Fibroblast of skin of left quadriceps (primary cell): ENCODE results near the gene AATF.
A peak's percentile ranks its signal among the peaks of the same experiment; 100 is the strongest.
"Not testable (repeated sequence)": the region's sequence is repeated elsewhere in the genome, so short reads cannot be mapped to it uniquely, and the experiment has no call there.

Source experiments
- DNase-seq, 2 experiments: peaks; one replicate each; pipeline ENCODE4 v3.0.0-alpha.2; 2013; ENCODE audit warnings: low read depth in 2 of 2

Gene AATF

DNA sequence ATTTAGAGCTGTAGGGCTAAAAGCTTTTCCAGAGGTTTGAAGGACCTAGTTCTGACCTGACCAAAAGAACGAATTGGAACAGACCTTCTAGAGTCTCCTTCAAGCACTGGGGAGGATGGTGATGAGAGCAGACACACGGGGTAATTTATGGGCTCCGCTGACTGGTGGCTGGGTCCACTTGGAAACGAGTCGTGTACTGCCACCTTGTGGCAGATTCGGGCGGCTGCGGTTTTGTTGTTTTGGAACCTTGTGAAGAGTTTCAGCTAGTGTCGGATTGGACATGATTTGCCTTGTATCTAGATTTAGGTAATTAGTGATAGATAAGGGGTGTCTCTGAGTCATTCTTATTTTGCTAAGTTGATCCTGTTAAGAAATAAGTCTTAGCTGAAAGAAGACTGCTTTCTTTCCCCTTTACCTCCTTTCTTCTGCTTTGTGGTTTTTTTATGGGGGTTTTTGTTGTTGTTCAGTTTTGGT is 98.9 kb downstream of the AATF start:
- peak; percentile 67 to 70 for DNase-seq

DNA sequence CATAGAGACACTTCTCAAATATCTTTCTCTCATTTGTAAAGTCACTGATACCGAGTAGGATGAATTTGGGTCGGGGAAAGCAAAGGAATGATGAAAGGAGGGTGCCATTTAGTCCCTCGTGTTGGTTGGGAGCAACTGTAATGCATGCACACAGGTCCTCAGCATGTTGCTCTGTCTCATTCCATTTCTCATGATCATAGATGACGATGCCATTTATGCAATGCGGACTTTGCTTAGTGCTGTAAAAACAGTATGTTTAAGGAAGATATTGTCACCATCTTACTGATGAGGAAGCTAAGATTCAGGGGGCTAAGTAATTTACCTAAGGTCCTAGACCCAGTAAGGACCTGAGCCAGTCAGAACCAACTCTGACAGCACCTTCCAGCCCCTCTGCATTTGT is 100.1 kb downstream of the AATF start:
- DNase-seq: no peak

- no peak for DNase-seq
These were observed 102.2 kb downstream of the AATF start for GRCh38 chr17:37050920-37051319.

DNA sequence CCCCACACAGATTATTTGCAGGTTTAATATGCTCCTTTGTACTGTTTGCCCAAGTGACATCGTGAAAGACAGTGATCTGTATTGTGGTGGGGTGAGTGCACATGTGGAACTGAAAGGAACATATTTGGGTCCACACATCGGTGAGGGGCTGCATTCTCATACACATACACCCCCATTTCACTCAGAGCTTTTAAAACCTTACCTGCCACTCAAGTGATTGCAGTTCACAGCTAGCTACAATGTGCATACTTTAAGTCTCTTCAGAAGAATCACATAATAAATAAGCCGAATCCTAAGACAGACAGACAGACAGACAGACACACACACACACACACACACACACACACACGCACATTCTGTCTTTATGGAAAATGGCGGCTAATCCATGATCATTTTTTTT is 102.6 kb downstream of the AATF start:
- DNase-seq: no peak

DNA sequence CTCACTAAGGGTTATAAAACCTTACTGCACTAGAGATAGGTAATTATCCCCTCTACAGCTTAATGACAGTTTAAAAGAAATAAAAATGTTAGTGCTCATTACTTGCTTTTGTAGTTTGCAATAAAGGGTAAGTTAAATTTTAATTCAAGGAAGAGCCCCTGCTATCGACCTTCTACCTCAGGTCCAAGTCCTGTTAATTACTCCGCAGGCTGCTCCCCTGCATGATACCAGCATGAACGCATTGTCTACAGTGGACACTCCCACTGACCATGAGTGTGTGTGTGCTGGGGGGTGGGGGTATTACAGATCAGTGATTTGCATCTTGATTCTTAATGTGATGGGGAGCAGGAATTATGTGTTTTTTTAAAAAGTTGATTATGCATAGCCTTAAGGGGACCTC is 103.1 kb downstream of the AATF start:
- no peak for DNase-seq

- DNase-seq: no peak
These were observed 103.7 kb downstream of the AATF start for GRCh38 chr17:37052450-37052849.

- no peak for DNase-seq
These were observed 106.1 kb downstream of the AATF start for GRCh38 chr17:37054894-37055293.

DNA sequence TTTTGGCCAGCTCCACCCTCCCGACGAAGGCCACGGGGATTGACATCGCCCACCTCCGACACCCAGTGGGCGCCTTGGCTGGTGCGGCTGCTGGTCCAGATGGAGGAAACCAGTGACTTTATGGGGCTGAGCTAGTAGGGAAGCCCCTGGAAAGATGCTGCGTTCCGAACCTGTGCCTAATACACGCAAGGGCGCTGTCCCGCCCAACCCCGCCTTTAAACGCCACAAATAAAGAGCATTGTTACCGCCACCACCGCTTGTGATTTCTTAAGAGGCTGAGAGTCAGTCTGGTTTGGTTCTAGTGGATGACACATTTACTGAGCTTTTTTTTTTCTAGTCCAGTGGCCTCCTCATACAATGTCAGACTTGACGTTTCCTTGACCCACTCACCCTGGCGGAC is 107.9 kb downstream of the AATF start:
- no peak for DNase-seq

- no peak for DNase-seq
These were observed 110.7 kb downstream of the AATF start for GRCh38 chr17:37059493-37059892.

DNA sequence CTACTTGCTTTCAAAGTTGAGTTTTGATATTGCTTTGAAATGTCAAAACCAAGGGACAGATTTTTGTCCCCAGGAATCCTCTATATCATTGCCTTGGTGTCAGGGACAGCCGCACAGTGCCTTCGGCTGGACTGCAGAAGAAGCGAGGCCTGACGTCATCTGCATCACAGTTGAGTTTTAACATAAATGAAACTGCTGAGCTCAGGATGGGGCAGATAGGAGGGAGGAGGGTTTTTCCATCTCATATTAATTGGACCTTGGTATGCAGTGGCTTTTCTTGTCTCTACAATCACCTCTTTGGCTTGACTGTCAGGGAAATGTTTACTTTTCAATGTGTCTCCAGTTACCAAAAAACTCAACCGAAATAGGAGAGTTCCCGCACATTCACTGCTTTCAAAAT is 111.3 kb downstream of the AATF start:
- no peak for DNase-seq

DNA sequence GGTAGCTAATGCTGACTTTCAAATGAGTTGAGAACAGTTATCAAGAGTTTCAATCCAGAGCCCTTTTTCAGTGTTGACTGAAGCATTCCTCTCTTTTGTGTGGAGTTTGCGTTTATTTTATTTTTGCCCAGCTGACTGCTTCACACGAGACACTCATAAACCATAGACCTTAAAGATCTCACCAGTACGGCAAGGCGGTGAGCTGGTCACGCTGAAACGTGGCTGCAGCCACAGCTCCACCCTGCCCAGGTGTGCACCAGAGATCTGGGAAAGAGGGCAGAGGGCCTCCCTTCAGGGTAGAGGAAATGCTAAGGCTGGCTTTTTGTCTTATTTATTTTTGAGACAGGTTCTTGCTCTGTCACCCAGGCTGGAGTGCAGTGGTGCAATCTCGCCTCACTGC is 112.2 kb downstream of the AATF start:
- DNase-seq: no peak

- DNase-seq: no peak
These were observed 113.3 kb downstream of the AATF start for GRCh38 chr17:37062021-37062420.

DNA sequence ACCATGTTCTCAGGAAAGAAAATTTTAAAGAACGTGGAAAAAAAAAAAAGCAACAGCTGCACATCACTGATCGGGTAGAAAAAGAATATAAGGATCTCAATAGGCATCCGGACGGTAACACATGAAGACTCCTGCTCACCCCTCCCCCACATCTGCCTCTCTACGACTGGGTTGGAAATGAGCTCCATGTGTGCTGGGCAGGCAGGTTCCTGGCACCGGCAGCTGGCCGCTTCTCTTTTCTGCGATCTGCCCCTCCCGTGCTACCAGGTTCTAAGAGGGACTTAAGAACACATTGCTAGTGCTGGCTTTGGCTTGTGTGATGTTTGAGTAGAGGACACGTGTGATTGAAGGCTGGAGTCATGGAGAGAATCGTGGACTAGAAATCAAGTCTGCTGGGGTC is 115.5 kb downstream of the AATF start:
- DNase-seq: no peak

DNA sequence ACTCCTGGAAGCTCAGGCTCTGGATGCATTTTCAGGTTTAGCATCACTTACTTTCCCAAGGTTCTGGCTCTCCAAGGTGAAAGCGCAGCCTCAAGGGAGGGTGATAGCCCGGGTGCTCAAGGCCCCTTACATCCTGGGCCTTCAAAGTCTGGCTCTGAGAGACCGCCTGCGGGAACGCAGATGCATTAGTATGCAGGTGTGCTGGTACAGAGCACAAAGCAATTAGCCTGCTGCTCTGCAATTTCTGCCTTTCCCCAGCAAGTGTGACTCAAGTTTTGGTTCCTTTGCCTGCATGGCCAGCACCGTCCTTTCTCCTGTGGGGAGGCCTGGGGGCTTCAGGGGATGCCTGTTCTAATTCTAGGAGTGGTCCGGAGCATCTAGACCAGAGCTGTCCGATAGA is 116.2 kb downstream of the AATF start:
- no peak for DNase-seq

GRCh38 chr17:37065486-37066321 is 117.0 kb downstream of the AATF start:
- DNase-seq: no peak

DNA sequence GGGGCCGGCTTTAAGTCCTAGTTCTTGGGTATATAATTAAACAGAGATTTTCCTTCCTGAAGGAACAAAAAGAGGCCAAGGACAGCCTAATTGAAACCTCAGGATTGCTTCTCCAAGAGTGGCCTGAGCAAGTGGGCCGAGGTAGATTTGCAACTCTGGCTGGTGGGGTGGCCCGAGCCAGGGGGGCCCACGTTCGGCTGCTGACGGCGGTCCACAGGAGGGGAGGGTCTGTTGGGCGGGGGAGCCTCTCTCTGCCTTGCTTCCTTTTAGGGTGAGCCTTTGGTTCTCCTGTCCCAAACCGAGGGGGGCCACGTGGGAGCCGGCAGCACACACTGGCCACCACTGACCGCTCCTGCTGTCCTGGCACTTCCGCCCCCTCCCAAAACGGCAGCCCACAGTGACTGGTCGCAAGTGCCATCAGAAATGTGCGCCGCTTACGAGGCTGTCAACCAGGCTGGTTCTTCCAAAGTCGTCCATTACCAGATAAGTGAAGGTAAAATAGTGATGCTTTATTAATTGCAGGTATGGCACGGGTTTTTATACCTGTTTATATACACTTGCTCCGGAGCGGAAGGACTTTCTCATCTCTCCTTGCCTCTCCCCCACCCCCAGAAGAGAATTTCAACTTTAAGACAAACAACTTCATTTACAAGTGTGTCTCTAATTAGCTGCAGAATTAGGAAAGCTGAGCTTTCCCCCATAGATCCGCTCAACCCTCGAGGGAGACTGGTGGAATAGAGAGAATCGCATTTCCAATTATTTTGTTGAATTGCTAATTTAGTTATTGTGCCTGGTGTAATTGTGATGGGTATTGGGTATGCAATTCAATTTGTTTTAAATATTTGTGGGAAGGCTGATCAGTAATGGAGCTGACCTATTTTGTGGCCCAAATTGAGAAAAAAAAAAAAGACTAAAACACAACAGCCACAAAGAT is 117.8 kb downstream of the AATF start:
- no peak for DNase-seq

DNA sequence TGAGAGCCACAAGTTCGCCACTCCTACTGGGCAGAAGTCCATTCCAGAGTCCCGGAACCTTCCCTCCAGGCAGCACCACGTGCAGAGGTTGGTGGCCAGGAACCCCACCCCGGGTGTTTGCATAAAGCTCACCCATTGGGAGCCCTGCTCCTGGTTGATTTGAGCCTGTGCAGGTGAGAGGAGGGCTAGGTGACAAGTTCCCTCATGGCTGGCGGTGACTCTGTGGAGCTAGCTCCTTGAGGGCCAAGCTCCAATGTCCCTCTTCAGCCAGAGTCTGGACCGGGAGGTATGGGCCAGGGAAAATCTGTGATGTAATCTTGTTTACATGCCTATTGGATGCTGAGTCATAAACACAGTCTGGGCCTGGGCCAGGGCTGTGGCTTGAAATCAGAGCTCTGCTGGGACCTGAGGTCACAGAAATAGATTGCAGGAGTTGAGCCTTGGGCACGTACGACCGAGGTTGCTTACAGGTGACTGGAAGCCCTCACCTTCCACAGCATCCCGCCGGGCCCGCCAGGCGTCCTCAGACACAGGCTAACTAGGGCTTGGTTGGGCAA is 118.9 kb downstream of the AATF start:
- DNase-seq: peak; percentile 10 to 17

DNA sequence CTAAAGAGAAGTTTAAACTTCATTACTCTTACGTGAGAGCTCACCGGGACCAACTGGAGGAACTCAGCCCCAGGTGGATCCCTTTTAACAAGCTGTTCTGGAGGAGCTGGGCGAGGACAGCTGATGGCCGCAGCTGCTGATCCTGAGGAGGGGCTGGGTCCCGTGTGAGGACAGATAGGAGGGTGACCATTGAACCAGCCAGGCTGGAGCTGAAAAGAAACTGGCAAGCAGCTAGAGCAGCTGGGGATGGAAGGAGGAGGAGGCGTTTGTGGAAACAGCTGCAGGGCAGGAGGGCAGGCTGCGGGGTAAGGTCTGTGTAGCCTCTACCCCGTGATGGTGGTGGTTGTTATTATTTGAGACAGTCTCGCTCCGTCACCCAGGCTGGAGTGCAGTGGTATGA is 119.5 kb downstream of the AATF start:
- DNase-seq: no peak

- no peak for DNase-seq
These were observed 120.3 kb downstream of the AATF start for GRCh38 chr17:37069087-37069486.

GRCh38 chr17:37073464-37073863 is 124.7 kb downstream of the AATF start:
- DNase-seq: not testable (repeated sequence)

DNA sequence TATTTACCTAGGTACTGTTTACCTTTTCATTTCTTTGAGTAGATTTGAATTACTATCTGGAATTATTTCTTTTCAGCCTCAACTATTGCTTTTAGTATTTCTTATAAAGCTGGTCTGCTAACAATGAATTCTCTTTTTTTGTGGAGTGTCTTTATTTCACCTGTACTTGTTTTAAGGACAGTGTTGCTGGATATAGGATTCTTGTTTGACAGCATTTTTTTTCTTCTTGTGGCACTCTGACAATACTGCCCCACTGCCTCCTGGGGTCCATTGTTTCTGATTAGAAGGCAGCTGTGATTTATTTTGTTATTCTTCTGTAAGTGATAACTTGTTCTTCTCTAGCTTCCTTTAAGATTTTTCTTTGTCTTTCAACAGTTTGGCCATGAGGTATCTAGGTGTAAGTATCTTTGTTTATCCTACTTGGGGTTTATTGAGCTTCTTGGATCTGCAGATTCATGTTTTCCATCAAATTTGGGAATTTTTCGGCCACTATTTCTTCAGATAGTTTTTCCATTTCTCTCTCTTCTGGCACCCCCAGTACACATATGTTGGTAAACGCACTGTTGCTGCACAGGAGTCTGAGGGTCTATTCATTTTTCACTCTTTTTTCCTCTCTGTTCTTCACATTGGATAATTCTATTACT is 130.4 kb downstream of the AATF start:
- no peak for DNase-seq

GRCh38 chr17:37079735-37080134 is 131.0 kb downstream of the AATF start:
- DNase-seq: peak; percentile 6 to 9
